HepG2 (cell line): ENCODE measurements around the gene IGF2BP3. TPM values are rescaled to one million over a fixed set of nuclear protein-coding genes. Genes with fewer than 3 reads are reported as not detected.

ENCODE experiments used
- ATAC-seq: fragments of 200-7000 bp; cut with Tn5 transposase; 3 replicates; pipeline ENCODE4 v1.9.1; 2020; ENCODE audit warnings: mild to moderate bottlenecking, moderate library complexity
- BruUV-seq: library from RNA; stranded (reverse); fragments of 400-500 nt; replicated peaks from 2 replicates; lab custom pipeline; 2021; lab: Mats Ljungman, UMichigan
- CTCF ChIA-PET: fragments of 300-600 bp; formaldehyde crosslinking; extraction: SDS; loops from one replicate; lab custom pipeline; 2021; ENCODE audit warnings: low total read pairs, inconsistent platforms, low intra/inter-chr PET ratio; lab: Yijun Ruan, JAX
- POLR2A ChIA-PET: fragments of 350-600 bp; sonication (Branson Sonifier 250); formaldehyde crosslinking; loops from one replicate; lab custom pipeline; 2020; ENCODE audit warnings: antibody characterized with exemption, inconsistent platforms; lab: Yijun Ruan, JAX
- DNase-seq: peaks from one replicate; pipeline ENCODE4 v3.0.0-alpha.2; 2015; ENCODE audit warnings: low spot score
- FAIRE-seq: peaks from 3 replicates; lab custom pipeline; 2011; peaks lifted over from hg19 to GRCh38; lab: Jason Lieb, UNC
- H2AFZ ChIP-seq: one replicate; pipeline ENCODE4 v1.6.1; 2011; ENCODE audit warnings: low read length, inconsistent platforms
- H3K27ac ChIP-seq: fragments of 300-600 bp; 3 replicates; pipeline ENCODE4 v1.8.0; 2011; ENCODE audit warnings: mixed run types, mild to moderate bottlenecking, mixed read lengths, low read length, inconsistent platforms; ENCODE audit not compliant: insufficient read depth; ENCODE audit errors: extremely low read length
- H3K27me3 ChIP-seq, 2 experiments: fragments of 200-600 bp in 1 of 2; 2 replicates in 1 of 2; 3 replicates in 1 of 2; pipeline versions ENCODE4 v1.6.0 to v1.8.0; 2011; ENCODE audit warnings: low read length in 2 of 2, mild to moderate bottlenecking in 2 of 2, moderate library complexity in 2 of 2, inconsistent platforms in 1 of 2; ENCODE audit not compliant: insufficient read depth in 2 of 2, control insufficient read depth in 1 of 2
- H3K36me3 ChIP-seq, 2 experiments: fragments of 200-600 bp in 1 of 2; replicated peaks in 1 of 2; 2 replicates in 1 of 2; 3 replicates in 1 of 2; pipeline versions ENCODE4 v1.5.1 to v1.8.0; 2011; ENCODE audit warnings: low read length in 2 of 2, inconsistent platforms in 1 of 2; ENCODE audit not compliant: insufficient read depth in 2 of 2, control insufficient read depth in 1 of 2
- H3K4me1 ChIP-seq: 2 replicates; pipeline ENCODE4 v1.5.1; 2012; ENCODE audit warnings: low read length, inconsistent platforms; ENCODE audit not compliant: insufficient read depth
- H3K4me2 ChIP-seq: 2 replicates; pipeline ENCODE4 v1.6.0; 2011; ENCODE audit warnings: low read depth, low read length, inconsistent platforms
- H3K4me3 ChIP-seq, 3 experiments: fragments of 200-600 bp in 1 of 3; sonication (generic), shearing (Covaris generic) in 1 of 3; replicated peaks in 1 of 3; 2 replicates each; pipeline ENCODE4 v1.5.1; 2011 to 2016; ENCODE audit warnings: low read length in 3 of 3, inconsistent platforms in 2 of 3, low read depth in 2 of 3, mild to moderate bottlenecking in 2 of 3, control low read depth in 1 of 3, mixed read lengths in 1 of 3; ENCODE audit not compliant: insufficient read depth in 1 of 3
- H3K79me2 ChIP-seq: one replicate; pipeline ENCODE4 v1.6.1; 2011; ENCODE audit warnings: low read length, inconsistent platforms; ENCODE audit not compliant: insufficient read depth
- H3K9ac ChIP-seq: 2 replicates; pipeline ENCODE4 v1.6.0; 2011; ENCODE audit warnings: mild to moderate bottlenecking, low read depth, low read length, inconsistent platforms; ENCODE audit not compliant: insufficient read depth
- H3K9me3 ChIP-seq: 2 replicates; pipeline ENCODE4 v1.5.1; 2012; ENCODE audit warnings: mild to moderate bottlenecking, low read length
- H4K20me1 ChIP-seq: 2 replicates; pipeline ENCODE4 v1.6.0; 2011; ENCODE audit warnings: inconsistent platforms, mild to moderate bottlenecking, low read length, moderate library complexity; ENCODE audit not compliant: insufficient read depth
- EEA1 ChIP-seq: sonication (generic); formaldehyde crosslinking; IDR thresholded peaks from 2 replicates; pipeline ENCODE4 v1.5.1; 2020; ENCODE audit warnings: mild to moderate bottlenecking, missing genetic modification reagents, borderline replicate concordance
- FOSL2 ChIP-seq: sonication (generic); formaldehyde crosslinking; IDR thresholded peaks from 2 replicates; pipeline ENCODE4 v1.4.0; 2020; ENCODE audit warnings: missing genetic modification reagents
- KAT7 ChIP-seq: IDR thresholded peaks from 2 replicates; pipeline ENCODE4 v1.6.1; 2018; ENCODE audit warnings: borderline replicate concordance, missing compliant biosample characterization
- MLLT10 ChIP-seq: sonication (generic); formaldehyde crosslinking; IDR thresholded peaks from 2 replicates; pipeline ENCODE4 v1.4.0; 2020; ENCODE audit warnings: missing genetic modification reagents
- RARG ChIP-seq: sonication (generic); formaldehyde crosslinking; IDR thresholded peaks from 2 replicates; pipeline ENCODE4 v1.4.0; 2020; ENCODE audit warnings: low read depth, mild to moderate bottlenecking, missing genetic modification reagents
- THYN1 ChIP-seq: sonication (generic); formaldehyde crosslinking; IDR thresholded peaks from 2 replicates; pipeline ENCODE4 v1.8.1; 2023; ENCODE audit warnings: low read depth, mild to moderate bottlenecking, moderate library complexity, missing genetic modification reagents, borderline replicate concordance
- ZBTB39 ChIP-seq: sonication (generic); formaldehyde crosslinking; IDR thresholded peaks from 2 replicates; pipeline ENCODE4 v1.5.0; 2020; ENCODE audit warnings: missing genetic modification reagents
- ZNF589 ChIP-seq: sonication (generic); formaldehyde crosslinking; conservative IDR thresholded peaks from 2 replicates; pipeline ENCODE4 v1.8.0; 2022; ENCODE audit warnings: mild to moderate bottlenecking, moderate library complexity, missing genetic modification reagents
- ZNF597 ChIP-seq: sonication (generic); formaldehyde crosslinking; IDR thresholded peaks from 2 replicates; pipeline ENCODE4 v1.5.0; 2020; ENCODE audit warnings: missing genetic modification reagents
- WGBS: methylation state at CpG from one replicate; pipeline ENCODE4 v1.1.6; 2017; ENCODE audit warnings: low lambda C conversion rate; 5-methylcytosine and 5-hydroxymethylcytosine counted together
- in situ Hi-C: cut with HindIII; loops from 2 replicates; pipeline ENCODE4 v1.10.0; 2017; ENCODE audit warnings: low pct_unique_long_range_greater_than_20kb; ENCODE audit not compliant: extremely low pct_ligation_motif_present
- intact Hi-C: fragments of 100-400 bp; cut with micrococcal nuclease; formaldehyde crosslinking; loops from one replicate; pipeline ENCODE4 v1.10.0; 2022; ENCODE audit not compliant: unreplicated experiment
- polyA plus RNA-seq, 8 experiments: library from polyadenylated mRNA; depleted of rRNA in 3 of 8; stranded (reverse) in 7 of 8; unstranded in 1 of 8; fragments of >200 nt; fragmentation: Illumina TruSeq in 4 of 8; extraction: Trizol in 4 of 8; gene quantifications; 2 replicates each; pipeline versions ENCODE4 v1.2.1 to v1.2.3, GENCODE V29; 2011 to 2016; ENCODE audit warnings: low read depth in 4 of 8, missing spikeins in 1 of 8, mixed read lengths in 1 of 8; ENCODE audit not compliant: insufficient read depth in 1 of 8
- total RNA-seq, 5 experiments: library from RNA; depleted of rRNA; stranded (reverse); fragments of >200 nt; fragmentation: Illumina TruSeq; extraction: Trizol; gene quantifications; 2 replicates each; pipeline ENCODE4 v1.2.3, GENCODE V29; 2016; ENCODE audit warnings: low read depth in 1 of 5

The IGF2BP3 gene
- total and polyA plus RNA-seq, 2 of the 13 experiments (the other 11 are each of a cell fraction or from before 2014, with no cell fraction given), result 37.7 to 39.5 TPM

- BruUV-seq, result no TSS peak
- Histone ChIP-seq H3K9ac (no peak overlapping the region), H3K27ac (no peak overlapping the region), H3K4me1 (peaks cover 12% of the 10 kb centered on the region), H3K4me3 (no peak overlapping the region), H3K79me2 (peaks cover 46% of the 10 kb centered on the region), H3K27me3 (no peaks in the 10 kb centered on the region), H3K36me3 (peaks cover 0 to 34% of the 10 kb centered on the region in 2 experiments; a peak in 3 of 5 replicates), H2AFZ (no peak overlapping the region), H4K20me1 (no peaks in the 10 kb centered on the region), H3K4me2 (no peak overlapping the region), H3K9me3 (no peaks in the 10 kb centered on the region)
- in situ Hi-C loops (no loop called here), intact Hi-C loops (no loop called here)
- TF ChIP-seq RARG (CRISPR knock-in tag) (no peak), ZBTB39 (CRISPR knock-in tag) (no peak), KAT7 (CRISPR knock-in tag) (no peak)
- DNase-seq, result no peak
- FAIRE-seq, result no peak
- no peak for ATAC-seq
- ChIA-PET POLR2A (interaction anchor here (1.3 kb wide), 1 partner anchor 87 kb away, joined by 5 read pairs; no protein-coding TSS in a partner anchor), CTCF (no interaction called here)
- 96% methylated on average over 3 of the region's 3 CpGs for WGBS
Observed at GRCh38 chr7:23380961-23381360, 89.3 kb downstream of the IGF2BP3 start.

DNA sequence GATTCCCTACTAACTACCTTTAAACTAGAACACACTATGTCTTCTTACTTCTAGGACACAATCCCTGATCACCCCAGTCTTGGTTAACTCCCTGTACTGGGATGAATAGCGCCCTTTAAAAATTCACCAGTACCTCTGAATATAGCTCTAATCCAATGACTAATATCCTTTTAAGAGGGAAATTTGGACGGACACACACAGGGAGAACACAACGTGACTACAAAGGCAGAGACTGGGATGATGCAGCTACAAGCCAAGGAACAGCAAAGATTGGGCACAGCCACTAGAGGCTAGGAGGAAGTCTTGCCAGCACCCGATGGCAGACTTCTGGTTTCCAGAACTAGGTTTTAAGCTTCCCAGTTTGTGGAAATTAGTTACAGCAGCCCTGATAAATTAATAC, 89.7 kb downstream of the IGF2BP3 start:
- WGBS, result 96% methylated on average over 4 of the region's 4 CpGs
- ATAC-seq, result no peak
- no peak for FAIRE-seq
- peaks cover 0 to 37% of the 10 kb centered on the region in 2 experiments; a peak in 3 of 5 replicates for H3K36me3 ChIP-seq
- no peak overlapping the region for H3K9ac ChIP-seq
- POLR2A ChIA-PET, result interaction anchor here (1.1 to 1.3 kb wide), 2 partner anchors 13 to 86 kb away, joined by 3 to 5 read pairs; no protein-coding TSS in a partner anchor
- CTCF ChIA-PET, result no interaction called here
- in situ Hi-C loops (no loop called here), intact Hi-C loops (no loop called here)
- peaks cover 12% of the 10 kb centered on the region for H3K4me1 ChIP-seq
- H3K27me3 ChIP-seq, result no peaks in the 10 kb centered on the region
- H3K27ac ChIP-seq, result no peak overlapping the region
- H4K20me1 ChIP-seq, result no peaks in the 10 kb centered on the region
- no peak for TF ChIP-seq EEA1 (CRISPR knock-in tag)
- TF ChIP-seq ZNF589 (CRISPR knock-in tag), result no peak
- no peak for TF ChIP-seq ZNF597 (CRISPR knock-in tag)
- no peak for TF ChIP-seq FOSL2 (CRISPR knock-in tag)
- TF ChIP-seq MLLT10 (CRISPR knock-in tag), result no peak
- TF ChIP-seq THYN1 (CRISPR knock-in tag), result no peak
- TF ChIP-seq, all 625 proteins: peak for 0
- peaks cover 49% of the 10 kb centered on the region for H3K79me2 ChIP-seq
- no peaks in the 10 kb centered on the region for H3K9me3 ChIP-seq
- no TSS peak for BruUV-seq
- no peak overlapping the region for H2AFZ ChIP-seq
- DNase-seq, result no peak
- H3K4me2 ChIP-seq, result no peak overlapping the region
- H3K4me3 ChIP-seq, result no peak overlapping the region
